ENCODE data around the gene PLCB3.

The PLCB3 gene

DNA sequence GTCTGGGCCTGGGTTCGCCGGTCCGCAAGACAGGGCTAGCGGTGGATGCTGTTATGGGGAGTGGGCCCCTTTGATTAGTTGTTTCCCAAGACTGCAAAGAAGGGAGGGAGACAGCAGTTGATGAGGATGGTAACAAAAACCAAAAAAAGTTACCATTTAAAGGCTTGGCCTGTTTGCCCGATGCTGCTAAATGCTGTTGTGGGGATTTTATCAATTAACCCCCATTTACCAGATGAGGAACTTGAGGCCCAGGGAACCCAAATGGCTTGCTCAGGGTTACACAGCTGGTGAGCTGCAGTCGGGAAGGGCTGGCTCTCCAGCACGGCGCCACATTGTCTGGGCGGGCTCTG is 28.7 kb upstream of the PLCB3 start:
- peaks cover 27% of the 10 kb centered on the region for H3K4me1 ChIP-seq (ENCODE audit: control insufficient read depth, insufficient read depth, low read length)
- no peak overlapping the region for H3K4me3 ChIP-seq (ENCODE audit: low read length in 2 of 2)
- no peaks in the 10 kb centered on the region for H3K9me3 ChIP-seq (ENCODE audit: control insufficient read depth in 2 of 2, low read length in 2 of 2)
- H3K9ac ChIP-seq (ENCODE audit: low read length in 2 of 2) = no peak overlapping the region
- no peaks in the 10 kb centered on the region for H3K27me3 ChIP-seq (ENCODE audit: control insufficient read depth in 1 of 2, insufficient read depth in 2 of 2, low read length in 2 of 2)
- H3K27ac ChIP-seq (ENCODE audit: low read length) = no peak overlapping the region
- peaks cover 0 to 9% of the 10 kb centered on the region in 2 donors for H3K36me3 ChIP-seq (ENCODE audit: control insufficient read depth in 2 of 2, insufficient read depth in 2 of 2, low read length in 2 of 2)

DNA sequence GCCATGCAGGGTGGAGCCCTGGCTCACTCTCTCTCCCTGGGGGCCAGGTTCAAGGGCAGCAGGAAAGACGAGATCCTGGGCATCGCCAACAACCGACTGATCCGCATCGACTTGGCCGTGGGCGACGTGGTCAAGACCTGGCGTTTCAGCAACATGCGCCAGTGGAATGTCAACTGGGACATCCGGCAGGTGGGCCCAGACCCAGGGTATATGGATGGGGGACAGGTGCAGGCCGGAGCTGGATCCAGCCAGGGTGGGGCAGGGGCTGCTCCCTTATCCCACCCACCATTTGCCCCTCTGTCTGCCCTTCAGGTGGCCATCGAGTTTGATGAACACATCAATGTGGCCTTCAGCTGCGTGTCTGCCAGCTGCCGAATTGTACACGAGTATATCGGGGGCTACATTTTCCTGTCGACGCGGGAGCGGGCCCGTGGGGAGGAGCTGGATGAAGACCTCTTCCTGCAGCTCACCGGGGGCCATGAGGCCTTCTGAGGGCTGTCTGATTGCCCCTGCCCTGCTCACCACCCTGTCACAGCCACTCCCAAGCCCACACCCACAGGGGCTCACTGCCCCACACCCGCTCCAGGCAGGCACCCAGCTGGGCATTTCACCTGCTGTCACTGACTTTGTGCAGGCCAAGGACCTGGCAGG is 28.2 kb upstream of the PLCB3 start:
- Histone ChIP-seq H3K4me1 (ENCODE audit: control insufficient read depth, insufficient read depth, low read length) (peaks cover 28% of the 10 kb centered on the region), H3K36me3 (ENCODE audit: control insufficient read depth in 2 of 2, insufficient read depth in 2 of 2, low read length in 2 of 2) (peaks cover 0 to 9% of the 10 kb centered on the region in 2 donors), H3K9ac (ENCODE audit: low read length in 2 of 2) (no peak overlapping the region), H3K27me3 (ENCODE audit: control insufficient read depth in 1 of 2, insufficient read depth in 2 of 2, low read length in 2 of 2) (no peaks in the 10 kb centered on the region), H3K27ac (ENCODE audit: low read length) (no peak overlapping the region), H3K4me3 (ENCODE audit: low read length in 2 of 2) (no peak overlapping the region), H3K9me3 (ENCODE audit: control insufficient read depth in 2 of 2, low read length in 2 of 2) (no peaks in the 10 kb centered on the region)

DNA sequence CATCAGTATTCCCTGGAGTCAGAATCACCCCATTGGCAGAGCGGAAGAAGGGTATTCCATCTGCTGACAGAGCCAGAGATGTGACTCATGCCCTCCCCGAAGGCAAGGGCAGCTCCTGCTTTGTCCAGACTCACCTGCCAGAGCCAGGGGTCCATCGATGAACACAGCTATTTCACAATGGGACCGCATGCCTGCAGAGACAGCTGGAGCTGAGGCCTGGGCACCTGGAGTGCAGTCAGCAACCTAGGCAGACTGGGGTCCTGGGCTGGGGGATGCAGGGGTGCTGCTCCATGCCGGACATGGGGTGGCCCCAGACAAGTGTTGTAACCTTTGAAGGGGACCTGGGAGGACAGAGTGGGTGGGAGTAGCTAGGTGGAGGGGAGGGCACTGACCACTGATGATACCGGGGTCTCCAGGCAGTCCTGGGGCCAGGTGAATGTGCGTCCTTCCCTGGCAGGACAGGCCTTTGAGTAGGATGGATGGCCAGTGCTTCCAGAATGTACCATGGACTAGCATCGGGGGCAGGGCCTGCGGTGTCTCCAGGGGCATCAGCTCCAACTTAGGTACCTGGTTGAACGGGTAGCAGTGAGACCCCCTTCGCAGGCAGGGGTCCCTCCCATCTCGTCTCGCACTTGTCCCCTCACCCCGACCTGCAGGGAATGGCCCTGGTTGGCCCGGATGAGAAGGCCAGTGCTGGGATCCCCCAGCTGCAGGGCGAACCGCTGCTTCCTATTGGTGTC is 27.0 kb upstream of the PLCB3 start:
- no peak overlapping the region for H3K27ac ChIP-seq (ENCODE audit: low read length)

DNA sequence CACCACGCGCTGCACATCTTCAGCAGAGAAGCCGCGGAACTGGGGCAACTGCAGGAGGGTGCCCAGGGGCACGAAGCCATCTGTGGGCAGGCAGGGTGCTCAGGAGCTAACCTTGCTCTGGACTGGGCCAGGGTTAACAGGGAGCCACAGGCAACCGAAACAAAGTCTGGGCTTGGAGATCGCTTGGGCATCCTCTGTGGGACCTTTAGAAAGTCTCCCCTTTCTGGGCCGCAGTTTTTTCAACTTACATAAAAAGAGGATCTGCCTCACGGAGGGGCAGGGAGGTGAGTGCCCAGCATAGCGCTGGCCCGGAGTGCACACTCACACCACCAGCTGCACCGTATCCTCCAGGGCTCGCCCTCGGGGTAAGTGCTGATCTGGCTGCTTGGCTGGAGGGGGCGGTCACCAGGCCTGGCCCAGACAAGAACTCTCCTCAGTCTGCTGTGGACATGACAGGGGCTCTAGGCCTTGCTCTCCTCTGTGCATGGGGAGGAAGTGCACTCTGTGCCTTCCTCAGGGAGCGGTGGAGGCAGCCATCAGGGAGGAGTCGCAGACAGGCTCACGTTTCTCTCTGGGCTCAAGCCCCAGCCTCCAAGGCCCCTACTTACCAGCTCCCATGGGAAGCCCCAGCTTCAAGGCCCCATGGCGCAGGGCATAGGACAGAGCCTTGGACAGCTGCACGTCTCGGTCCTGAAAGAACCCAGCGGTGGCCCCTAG is 26.3 kb upstream of the PLCB3 start:
- peak overlapping the region; percentile 73 for H3K27ac ChIP-seq (ENCODE audit: low read length)

More for the DNA sequence above, 27.0 kb upstream of the PLCB3 start:
- Histone ChIP-seq H3K27me3 (ENCODE audit: control insufficient read depth in 1 of 2, insufficient read depth in 2 of 2, low read length in 2 of 2) (no peaks in the 10 kb centered on the region), H3K9ac (ENCODE audit: low read length in 2 of 2) (no peak overlapping the region), H3K36me3 (ENCODE audit: control insufficient read depth in 2 of 2, insufficient read depth in 2 of 2, low read length in 2 of 2) (peaks cover 0 to 9% of the 10 kb centered on the region in 2 donors), H3K4me3 (ENCODE audit: low read length in 2 of 2) (no peak overlapping the region), H3K4me1 (ENCODE audit: control insufficient read depth, insufficient read depth, low read length) (peaks cover 30% of the 10 kb centered on the region), H3K9me3 (ENCODE audit: control insufficient read depth in 2 of 2, low read length in 2 of 2) (no peaks in the 10 kb centered on the region)

DNA sequence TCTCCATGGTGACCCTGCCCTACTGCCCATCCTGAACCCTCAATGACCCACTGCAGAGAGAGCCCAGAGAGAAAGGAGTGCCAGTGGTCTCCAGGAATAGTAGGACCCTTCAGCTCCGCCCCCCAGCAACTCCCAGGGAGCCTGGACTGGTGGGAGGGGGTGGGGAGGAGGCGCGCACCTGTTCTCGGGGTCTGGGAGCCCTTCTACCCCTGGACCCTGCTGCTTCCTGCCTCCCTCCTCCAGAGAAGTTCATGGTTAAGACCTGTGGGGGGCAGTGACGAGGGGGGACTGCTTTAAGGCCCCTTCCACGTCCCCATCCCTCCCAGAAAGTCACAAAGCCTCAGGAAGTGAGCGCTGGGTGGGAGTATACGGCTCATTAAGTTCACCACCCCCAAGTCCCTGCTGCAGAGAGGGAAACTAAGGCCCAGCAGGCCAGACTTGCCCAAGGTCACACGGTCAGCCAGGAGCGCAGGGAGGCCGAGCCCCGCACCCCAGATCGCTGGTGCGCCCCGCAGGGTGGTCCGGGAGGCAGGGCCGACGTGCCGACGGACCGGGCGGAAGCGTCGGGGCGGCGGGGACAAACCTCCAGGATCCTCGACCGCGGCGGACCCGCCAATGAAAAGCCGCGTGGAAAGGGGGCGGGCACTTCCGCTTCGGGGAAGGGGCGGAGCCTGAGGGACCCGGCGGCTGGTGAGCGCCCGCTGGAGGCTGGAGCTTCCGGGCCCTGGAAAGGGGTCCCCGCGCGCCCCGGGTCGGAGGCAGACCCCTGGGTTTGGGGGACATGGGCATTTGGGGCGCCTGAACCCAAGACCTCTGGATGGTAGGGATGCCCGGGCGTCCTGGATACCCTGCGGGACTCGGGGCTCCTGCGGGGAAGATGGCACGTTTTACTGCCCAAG is 25.5 kb upstream of the PLCB3 start, which contains the start of the genes NUDT22 and TRPT1:
Gene NUDT22 (plus strand): TSS at position 667 of the 899 bp plus-strand sequence. CDS start 379 bp downstream, outside the sequence.
Gene TRPT1 (minus strand): TSS at position 579 of the 899 bp plus-strand sequence. CDS start 326 bp downstream, at position 253.
- Histone ChIP-seq H3K27ac (ENCODE audit: low read length) (peak within 1 kb of the TSS; percentile 73), H3K9ac (ENCODE audit: low read length in 2 of 2) (peak within 1 kb of the TSS; percentile 91 to 98), H3K36me3 (ENCODE audit: control insufficient read depth in 2 of 2, insufficient read depth in 2 of 2, low read length in 2 of 2) (peaks cover 0 to 9% of the 10 kb centered on the region in 2 donors), H3K9me3 (ENCODE audit: control insufficient read depth in 2 of 2, low read length in 2 of 2) (no peaks in the 10 kb centered on the region), H3K27me3 (ENCODE audit: control insufficient read depth in 1 of 2, insufficient read depth in 2 of 2, low read length in 2 of 2) (no peaks in the 10 kb centered on the region), H3K4me3 (ENCODE audit: low read length in 2 of 2) (peak within 1 kb of the TSS; percentile 93), H3K4me1 (ENCODE audit: control insufficient read depth, insufficient read depth, low read length) (peaks cover 41% of the 10 kb centered on the region)

More for the DNA sequence above, 26.3 kb upstream of the PLCB3 start:
- H3K4me1 ChIP-seq (ENCODE audit: control insufficient read depth, insufficient read depth, low read length) = peaks cover 38% of the 10 kb centered on the region
- peak overlapping the region; percentile 93 for H3K4me3 ChIP-seq (ENCODE audit: low read length in 2 of 2)
- H3K9ac ChIP-seq (ENCODE audit: low read length in 2 of 2) = peak overlapping the region; percentile 86 to 98
- no peaks in the 10 kb centered on the region for H3K27me3 ChIP-seq (ENCODE audit: control insufficient read depth in 1 of 2, insufficient read depth in 2 of 2, low read length in 2 of 2)
- H3K36me3 ChIP-seq (ENCODE audit: control insufficient read depth in 2 of 2, insufficient read depth in 2 of 2, low read length in 2 of 2) = peaks cover 0 to 9% of the 10 kb centered on the region in 2 donors
- no peaks in the 10 kb centered on the region for H3K9me3 ChIP-seq (ENCODE audit: control insufficient read depth in 2 of 2, low read length in 2 of 2)

DNA sequence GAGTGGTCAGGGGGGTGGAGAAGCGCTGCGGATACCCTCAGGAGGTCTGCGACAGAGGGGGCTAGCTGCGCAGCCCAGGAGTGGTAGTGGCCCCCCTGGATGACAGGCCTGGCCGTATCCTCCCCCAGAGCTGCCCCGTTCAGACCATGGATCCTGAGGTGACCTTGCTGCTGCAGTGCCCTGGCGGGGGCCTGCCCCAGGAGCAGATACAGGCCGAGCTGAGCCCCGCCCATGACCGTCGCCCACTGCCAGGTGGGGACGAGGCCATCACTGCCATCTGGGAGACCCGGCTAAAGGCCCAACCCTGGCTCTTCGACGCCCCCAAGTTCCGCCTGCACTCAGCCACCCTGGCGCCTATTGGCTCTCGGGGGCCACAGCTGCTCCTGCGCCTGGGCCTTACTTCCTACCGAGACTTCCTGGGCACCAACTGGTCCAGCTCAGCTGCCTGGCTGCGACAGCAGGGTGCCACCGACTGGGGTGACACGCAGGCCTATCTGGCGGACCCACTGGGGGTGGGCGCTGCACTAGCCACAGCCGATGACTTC is 24.8 kb upstream of the PLCB3 start:
- Histone ChIP-seq H3K4me3 (ENCODE audit: low read length in 2 of 2) (peak overlapping the region; percentile 93), H3K36me3 (ENCODE audit: control insufficient read depth in 2 of 2, insufficient read depth in 2 of 2, low read length in 2 of 2) (peaks cover 0 to 9% of the 10 kb centered on the region in 2 donors), H3K4me1 (ENCODE audit: control insufficient read depth, insufficient read depth, low read length) (peaks cover 46% of the 10 kb centered on the region), H3K9me3 (ENCODE audit: control insufficient read depth in 2 of 2, low read length in 2 of 2) (no peaks in the 10 kb centered on the region), H3K27me3 (ENCODE audit: control insufficient read depth in 1 of 2, insufficient read depth in 2 of 2, low read length in 2 of 2) (no peaks in the 10 kb centered on the region), H3K27ac (ENCODE audit: low read length) (peak overlapping the region; percentile 73), H3K9ac (ENCODE audit: low read length in 2 of 2) (peak overlapping the region; percentile 91 to 98)

DNA sequence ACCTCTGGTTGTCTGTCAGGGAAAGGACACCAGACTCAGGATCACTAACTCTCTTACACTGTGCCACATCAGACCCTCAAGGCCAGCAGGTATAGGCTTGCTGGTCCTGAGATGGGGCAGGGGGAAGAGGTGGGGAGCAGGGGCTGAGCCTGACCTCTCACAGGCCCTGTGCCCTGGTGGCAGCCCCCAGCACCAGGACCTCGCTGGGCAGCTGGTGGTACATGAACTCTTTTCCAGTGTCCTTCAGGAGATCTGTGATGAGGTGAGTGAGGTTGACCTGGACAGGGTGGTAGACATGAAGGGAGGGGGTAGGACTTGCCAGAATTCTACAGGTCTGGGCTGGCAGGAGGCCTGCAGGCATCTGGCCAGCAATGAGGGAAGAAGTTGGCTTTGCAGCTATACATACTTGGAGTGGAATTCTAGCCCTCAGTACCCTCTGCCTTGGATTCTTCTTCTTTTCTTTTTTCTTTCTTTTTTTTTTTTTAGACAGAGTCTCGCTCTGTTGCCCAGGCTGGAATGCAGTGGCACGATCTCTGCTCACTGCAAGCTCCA is 23.8 kb upstream of the PLCB3 start:
- Histone ChIP-seq H3K9ac (ENCODE audit: low read length in 2 of 2) (peak overlapping the region; percentile 91 to 98), H3K27me3 (ENCODE audit: control insufficient read depth in 1 of 2, insufficient read depth in 2 of 2, low read length in 2 of 2) (no peaks in the 10 kb centered on the region), H3K9me3 (ENCODE audit: control insufficient read depth in 2 of 2, low read length in 2 of 2) (no peaks in the 10 kb centered on the region), H3K36me3 (ENCODE audit: control insufficient read depth in 2 of 2, insufficient read depth in 2 of 2, low read length in 2 of 2) (peaks cover 0 to 8% of the 10 kb centered on the region in 2 donors), H3K4me3 (ENCODE audit: low read length in 2 of 2) (peak overlapping the region; percentile 93), H3K27ac (ENCODE audit: low read length) (no peak overlapping the region), H3K4me1 (ENCODE audit: control insufficient read depth, insufficient read depth, low read length) (peaks cover 55% of the 10 kb centered on the region)

DNA sequence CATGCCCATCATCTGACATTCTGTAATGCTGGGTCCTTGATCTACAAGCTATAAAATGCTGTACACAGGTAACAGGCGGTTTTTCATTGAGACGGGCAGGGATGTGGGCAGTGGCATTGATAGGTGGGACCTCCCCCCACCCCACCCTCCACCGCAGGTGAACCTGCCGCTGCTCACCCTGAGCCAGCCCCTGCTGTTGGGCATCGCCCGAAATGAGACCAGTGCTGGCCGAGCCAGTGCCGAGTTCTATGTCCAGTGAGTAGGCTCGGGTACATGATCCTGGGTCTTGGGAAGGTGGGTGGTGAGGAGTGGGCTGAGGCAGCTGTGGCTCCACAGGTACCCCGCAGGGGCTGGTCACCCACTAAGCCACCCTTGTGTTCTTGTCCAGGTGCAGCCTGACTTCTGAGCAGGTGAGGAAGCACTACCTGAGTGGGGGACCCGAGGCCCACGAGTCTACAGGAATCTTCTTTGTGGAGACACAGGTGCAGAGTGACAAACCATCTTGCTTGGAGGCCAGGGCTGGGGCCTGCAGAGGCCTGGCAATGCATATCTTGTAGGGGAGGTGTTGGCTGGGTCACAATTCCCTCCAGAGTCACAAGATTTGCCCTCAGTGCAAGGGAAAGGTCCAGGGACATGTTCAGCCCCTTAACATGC is 22.1 kb upstream of the PLCB3 start:
- Histone ChIP-seq H3K9me3 (ENCODE audit: control insufficient read depth in 2 of 2, low read length in 2 of 2) (no peaks in the 10 kb centered on the region), H3K36me3 (ENCODE audit: control insufficient read depth in 2 of 2, insufficient read depth in 2 of 2, low read length in 2 of 2) (peaks cover 0 to under 1% of the 10 kb centered on the region in 2 donors), H3K4me3 (ENCODE audit: low read length in 2 of 2) (peak overlapping the region; percentile 84 to 86), H3K4me1 (ENCODE audit: control insufficient read depth, insufficient read depth, low read length) (peaks cover 70% of the 10 kb centered on the region), H3K27ac (ENCODE audit: low read length) (peak overlapping the region; percentile 91), H3K9ac (ENCODE audit: low read length in 2 of 2) (peak overlapping the region; percentile 80 to 94), H3K27me3 (ENCODE audit: control insufficient read depth in 1 of 2, insufficient read depth in 2 of 2, low read length in 2 of 2) (no peaks in the 10 kb centered on the region)

DNA sequence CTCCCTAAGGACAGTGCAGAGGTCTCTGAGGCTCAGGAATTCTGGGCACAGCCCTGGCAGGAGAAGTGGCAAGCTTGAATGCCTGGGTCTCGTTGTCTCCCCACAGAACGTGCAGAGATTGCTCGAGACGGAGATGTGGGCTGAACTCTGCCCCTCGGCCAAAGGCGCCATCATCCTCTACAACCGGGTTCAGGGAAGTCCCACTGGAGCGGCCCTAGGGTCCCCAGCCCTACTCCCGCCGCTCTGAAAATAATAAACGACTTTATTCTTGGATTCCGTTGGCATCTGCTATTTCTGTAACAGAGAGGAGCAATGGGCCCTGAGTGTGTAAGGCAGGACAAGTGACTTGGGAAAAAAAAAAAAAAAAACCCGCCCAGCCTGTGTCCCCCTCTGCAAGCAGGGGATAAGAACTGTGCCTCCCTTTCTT is 21.6 kb upstream of the PLCB3 start:
- Histone ChIP-seq H3K27me3 (ENCODE audit: control insufficient read depth in 1 of 2, insufficient read depth in 2 of 2, low read length in 2 of 2) (no peaks in the 10 kb centered on the region), H3K4me3 (ENCODE audit: low read length in 2 of 2) (peak overlapping the region; percentile 84 to 86), H3K27ac (ENCODE audit: low read length) (peak overlapping the region; percentile 91), H3K4me1 (ENCODE audit: control insufficient read depth, insufficient read depth, low read length) (peaks cover 68% of the 10 kb centered on the region), H3K36me3 (ENCODE audit: control insufficient read depth in 2 of 2, insufficient read depth in 2 of 2, low read length in 2 of 2) (no peaks in the 10 kb centered on the region), H3K9ac (ENCODE audit: low read length in 2 of 2) (peak overlapping the region; percentile 80 to 94), H3K9me3 (ENCODE audit: control insufficient read depth in 2 of 2, low read length in 2 of 2) (no peaks in the 10 kb centered on the region)

All from stomach smooth muscle (tissue), 2 donors.